ENCODE measurements around the gene EHD4. TPM values are rescaled to one million over a fixed set of nuclear protein-coding genes. Genes with fewer than 3 reads are reported as not detected.
A peak's percentile ranks its signal among the peaks of the same experiment; 100 is the strongest.

The EHD4 gene
- polyA plus RNA-seq, 2 of the 4 experiments (the other 2 are of a cell fraction): 8.2 to 9.0 TPM

GRCh38 chr15:41961001-41961518 lies 11.3 kb downstream of the EHD4 start:
- Histone ChIP-seq H3K9me3 (no peaks in the 10 kb centered on the region), H3K4me3 (0 out of 3 replicates have a peak overlapping the region, but pooled peaks have one; percentile 11), H3K4me2 (peak overlapping the region; percentile 79), H3K27ac (peak overlapping the region; percentile 71 to 75), H3K4me1 (peaks cover 28% of the 10 kb centered on the region)
- 0% methylated on average over 2 of the region's 2 CpGs for WGBS (ENCODE audit: missing lambda C conversion rate)
- ChIA-PET CTCF (interaction anchor here (1.9 kb wide), 1 partner anchor 11 kb away, joined by 7 read pairs; the partner anchor contains the start of gene EHD4), POLR2A (interaction anchor here (1.4 kb wide), 1 partner anchor 11 kb away, joined by 3 read pairs; the partner anchor contains the start of gene EHD4)
- TF ChIP-seq RCOR1 (IDR thresholded peaks at IDR 0.05; ENCODE audit: low read depth, low read length) (no peak), EHF (CRISPR knock-in tag; IDR thresholded peaks at IDR 0.05) (no peak), SMC3 (IDR thresholded peaks at IDR 0.05) (no peak), CTCF (IDR thresholded peaks at IDR 0.05) (no peak), HOXB5 (CRISPR knock-in tag; IDR thresholded peaks at IDR 0.05) (no peak), PBX3 (IDR thresholded peaks at IDR 0.05) (no peak), JUN (IDR thresholded peaks at IDR 0.05) (no peak), ELK1 (IDR thresholded peaks at IDR 0.05; ENCODE audit: low read depth, low read length) (no peak), NR3C1 (IDR thresholded peaks at IDR 0.05) (no peak), RARB (CRISPR knock-in tag; IDR thresholded peaks at IDR 0.05) (no peak), ATOH8 (CRISPR knock-in tag; IDR thresholded peaks at IDR 0.05; ENCODE audit: low read depth) (no peak), NPAS2 (CRISPR knock-in tag; IDR thresholded peaks at IDR 0.05; ENCODE audit: borderline replicate concordance) (no peak), PHF8 (IDR thresholded peaks at IDR 0.05; ENCODE audit: borderline replicate concordance, low read depth) (no peak), POLR2AphosphoS2 (conservative IDR thresholded peaks at IDR 0.05; ENCODE audit: low read length) (no peak)
- FAIRE-seq (no peak), DNase-seq (ENCODE audit: low read depth in 1 of 2, low spot score in 1 of 2) (peak in 1 of 2 experiments; percentile 54), ATAC-seq (peak; percentile 66 to 71)

- no peak for FAIRE-seq
- no peak overlapping the region for H3K27ac ChIP-seq
- H3K4me3 ChIP-seq: no peak overlapping the region
Observed at GRCh38 chr15:41958002-41958420, 14.3 kb downstream of the EHD4 start.

More at GRCh38 chr15:41958002-41958420, 14.3 kb downstream of the EHD4 start:
- WGBS (ENCODE audit: missing lambda C conversion rate): 86% methylated on average over 7 of the region's 7 CpGs
- DNase-seq (ENCODE audit: low read depth in 1 of 2, low spot score in 1 of 2) (no peak), ATAC-seq (no peak)
- POLR2A ChIA-PET: no interaction called here
- Histone ChIP-seq H3K4me2 (no peak overlapping the region), H3K9me3 (no peaks in the 10 kb centered on the region), H3K4me1 (peaks cover 24% of the 10 kb centered on the region)
- CTCF ChIA-PET: interaction anchor here (1.5 kb wide), 1 partner anchor 9 kb away, joined by 5 read pairs; no protein-coding TSS in a partner anchor
- no peak for TF ChIP-seq SMC3 (IDR thresholded peaks at IDR 0.05)
- TF ChIP-seq FOSB (CRISPR knock-in tag; IDR thresholded peaks at IDR 0.05): no peak
- TF ChIP-seq MAX (IDR thresholded peaks at IDR 0.05): no peak
- TF ChIP-seq CHD2 (IDR thresholded peaks at IDR 0.05; ENCODE audit: low read length, partially characterized antibody): no peak

Measured in A549 (cell line).